GM12878 (cell line): Measurements from ENCODE around the gene GRM3.

Experiments used
- BHLHE40 ChIP-seq, 2 experiments: fragments of 450-650 bp in 1 of 2; IDR thresholded peaks; 2 replicates each; pipeline ENCODE4 v1.6.1; 2011 to 2017; ENCODE audit warnings: low read depth in 2 of 2, borderline replicate concordance in 1 of 2, improper control_type of control experiment in 1 of 2, low read length in 1 of 2, mild to moderate bottlenecking in 1 of 2
- CTCF ChIP-seq, 3 experiments: IDR thresholded peaks in 2 of 3; conservative IDR thresholded peaks in 1 of 3; 2 replicates each; pipeline ENCODE4 v1.5.1; 2011; ENCODE audit warnings: low read depth in 3 of 3, low read length in 3 of 3, mild to moderate bottlenecking in 3 of 3, control low read depth in 2 of 3, moderate library complexity in 2 of 3, inconsistent platforms in 1 of 3, mixed read lengths in 1 of 3; ENCODE audit not compliant: control insufficient read depth in 2 of 3, insufficient read depth in 1 of 3; ENCODE audit errors: extremely low read depth in 1 of 3
- EZH2 ChIP-seq: IDR thresholded peaks from 2 replicates; pipeline ENCODE4 v1.6.1; 2012; ENCODE audit warnings: low read depth, mild to moderate bottlenecking, control low read depth, inconsistent platforms, low read length, borderline replicate concordance; ENCODE audit not compliant: control insufficient read depth
- HDAC6 ChIP-seq: fragments of 200-600 bp; sonication (generic); IDR thresholded peaks from one replicate; pipeline ENCODE4 v1.8.0; 2017; ENCODE audit warnings: antibody characterized with exemption; ENCODE audit not compliant: unreplicated experiment
- POLR2AphosphoS5 ChIP-seq: IDR thresholded peaks from 2 replicates; pipeline ENCODE4 v1.6.1; 2011; ENCODE audit warnings: mild to moderate bottlenecking, low read length, inconsistent platforms

GRCh38 chr7:86848226-86848625, 204.5 kb downstream of the GRM3 start:
- TF ChIP-seq BHLHE40 (IDR thresholded peaks at IDR 0.05; ENCODE audit: borderline replicate concordance in 1 of 2, low read depth in 2 of 2, low read length in 1 of 2) (no peak), POLR2AphosphoS5 (no peak), EZH2 (no peak), HDAC6 (no peak), CTCF (IDR thresholded peaks at IDR 0.05 in 2 of 3, conservative IDR thresholded peaks at IDR 0.05 in 1 of 3; ENCODE audit: control insufficient read depth in 2 of 3, extremely low read depth in 1 of 3, insufficient read depth in 1 of 3, low read depth in 3 of 3, low read length in 3 of 3) (no peak)
